EH (cell line): ENCODE data around the gene FRAS1.
"Not testable (repeated sequence)": the region's sequence is repeated elsewhere in the genome, so short reads cannot be mapped to it uniquely, and the experiment has no call there.

Experiments used
- DNase-seq: peaks from one replicate; pipeline ENCODE4 v3.0.0-alpha.2; 2015; ENCODE audit warnings: low read depth

FRAS1 gene, protein sequence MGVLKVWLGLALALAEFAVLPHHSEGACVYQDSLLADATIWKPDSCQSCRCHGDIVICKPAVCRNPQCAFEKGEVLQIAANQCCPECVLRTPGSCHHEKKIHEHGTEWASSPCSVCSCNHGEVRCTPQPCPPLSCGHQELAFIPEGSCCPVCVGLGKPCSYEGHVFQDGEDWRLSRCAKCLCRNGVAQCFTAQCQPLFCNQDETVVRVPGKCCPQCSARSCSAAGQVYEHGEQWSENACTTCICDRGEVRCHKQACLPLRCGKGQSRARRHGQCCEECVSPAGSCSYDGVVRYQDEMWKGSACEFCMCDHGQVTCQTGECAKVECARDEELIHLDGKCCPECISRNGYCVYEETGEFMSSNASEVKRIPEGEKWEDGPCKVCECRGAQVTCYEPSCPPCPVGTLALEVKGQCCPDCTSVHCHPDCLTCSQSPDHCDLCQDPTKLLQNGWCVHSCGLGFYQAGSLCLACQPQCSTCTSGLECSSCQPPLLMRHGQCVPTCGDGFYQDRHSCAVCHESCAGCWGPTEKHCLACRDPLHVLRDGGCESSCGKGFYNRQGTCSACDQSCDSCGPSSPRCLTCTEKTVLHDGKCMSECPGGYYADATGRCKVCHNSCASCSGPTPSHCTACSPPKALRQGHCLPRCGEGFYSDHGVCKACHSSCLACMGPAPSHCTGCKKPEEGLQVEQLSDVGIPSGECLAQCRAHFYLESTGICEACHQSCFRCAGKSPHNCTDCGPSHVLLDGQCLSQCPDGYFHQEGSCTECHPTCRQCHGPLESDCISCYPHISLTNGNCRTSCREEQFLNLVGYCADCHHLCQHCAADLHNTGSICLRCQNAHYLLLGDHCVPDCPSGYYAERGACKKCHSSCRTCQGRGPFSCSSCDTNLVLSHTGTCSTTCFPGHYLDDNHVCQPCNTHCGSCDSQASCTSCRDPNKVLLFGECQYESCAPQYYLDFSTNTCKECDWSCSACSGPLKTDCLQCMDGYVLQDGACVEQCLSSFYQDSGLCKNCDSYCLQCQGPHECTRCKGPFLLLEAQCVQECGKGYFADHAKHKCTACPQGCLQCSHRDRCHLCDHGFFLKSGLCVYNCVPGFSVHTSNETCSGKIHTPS (N-terminal part only)

GRCh38 chr4:78057135-78057599 is at the start of gene FRAS1:
FRAS1 (plus strand) TSS chr4:78057323; CDS start chr4:78058010, 687 bp downstream.
- peak; percentile 39 for DNase-seq

- DNase-seq = not testable (repeated sequence)
Observed at GRCh38 chr4:78011003-78011402, 46.1 kb upstream of the FRAS1 start.

GRCh38 chr4:78014889-78015886 is 41.9 kb upstream of the FRAS1 start:
- DNase-seq = no peak

DNA sequence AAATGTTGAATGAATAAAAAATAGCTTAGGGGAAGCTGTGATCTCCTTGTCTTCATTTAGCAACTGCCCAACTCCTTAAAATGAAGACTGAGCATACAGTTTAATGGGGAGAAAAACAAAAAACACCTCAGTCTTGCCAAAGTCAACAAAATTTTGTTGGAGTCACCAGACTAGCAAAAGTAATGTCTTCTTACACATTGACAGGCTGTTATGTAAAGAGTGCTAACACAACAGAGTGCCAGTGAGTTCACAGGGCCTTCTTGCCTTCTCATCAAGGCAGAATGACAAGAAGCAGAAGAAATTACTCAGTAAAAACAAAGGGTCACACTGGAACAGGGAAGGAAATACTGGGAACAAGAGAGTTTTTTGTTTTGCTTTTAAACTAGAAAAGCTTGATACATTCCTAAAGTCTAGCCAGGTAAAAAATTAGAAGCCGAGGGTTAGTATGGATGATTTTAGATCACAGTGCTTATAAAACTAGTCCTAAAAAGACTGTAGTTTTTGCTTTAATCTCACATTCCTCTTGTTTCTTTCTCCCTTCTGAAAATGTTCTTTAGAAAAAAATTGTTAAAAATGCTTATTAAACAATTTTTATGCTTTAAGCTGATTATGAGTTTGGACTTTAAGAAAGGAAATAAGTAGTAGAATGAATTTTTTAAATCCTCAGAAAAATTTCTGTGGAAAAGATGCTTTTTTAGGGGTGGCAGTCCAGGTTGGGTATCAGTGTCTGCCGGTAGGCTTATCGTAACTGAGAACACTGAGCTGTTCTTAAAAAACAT is 38.7 kb upstream of the FRAS1 start:
- no peak for DNase-seq

- DNase-seq = no peak
Observed at GRCh38 chr4:78019414-78019813, 37.7 kb upstream of the FRAS1 start.

GRCh38 chr4:78020677-78021076 is 36.4 kb upstream of the FRAS1 start:
- DNase-seq = no peak

DNA sequence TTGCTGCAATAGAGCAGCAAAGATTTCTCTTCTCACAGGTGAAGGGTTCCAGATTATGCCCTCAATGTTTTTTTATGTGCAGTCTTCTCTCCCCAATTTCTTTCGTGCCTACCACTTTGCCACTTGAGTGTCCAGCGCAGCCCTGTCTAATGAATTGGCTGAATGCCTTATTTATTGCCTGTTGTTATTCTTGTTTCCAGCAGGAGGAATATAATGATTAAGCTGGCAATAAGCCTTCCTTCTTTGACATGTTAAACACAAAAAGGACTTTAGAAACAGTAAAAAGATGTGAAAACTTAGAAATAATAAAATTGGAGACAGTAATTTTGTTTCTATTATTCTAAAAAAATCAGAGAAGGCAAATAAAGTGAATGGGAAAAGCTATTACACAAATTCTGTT is 34.6 kb upstream of the FRAS1 start:
- no peak for DNase-seq

- peak; percentile 10 for DNase-seq
Observed at GRCh38 chr4:78024085-78024484, 33.0 kb upstream of the FRAS1 start.

- no peak for DNase-seq
Observed at GRCh38 chr4:78024576-78025091, 32.5 kb upstream of the FRAS1 start.

DNA sequence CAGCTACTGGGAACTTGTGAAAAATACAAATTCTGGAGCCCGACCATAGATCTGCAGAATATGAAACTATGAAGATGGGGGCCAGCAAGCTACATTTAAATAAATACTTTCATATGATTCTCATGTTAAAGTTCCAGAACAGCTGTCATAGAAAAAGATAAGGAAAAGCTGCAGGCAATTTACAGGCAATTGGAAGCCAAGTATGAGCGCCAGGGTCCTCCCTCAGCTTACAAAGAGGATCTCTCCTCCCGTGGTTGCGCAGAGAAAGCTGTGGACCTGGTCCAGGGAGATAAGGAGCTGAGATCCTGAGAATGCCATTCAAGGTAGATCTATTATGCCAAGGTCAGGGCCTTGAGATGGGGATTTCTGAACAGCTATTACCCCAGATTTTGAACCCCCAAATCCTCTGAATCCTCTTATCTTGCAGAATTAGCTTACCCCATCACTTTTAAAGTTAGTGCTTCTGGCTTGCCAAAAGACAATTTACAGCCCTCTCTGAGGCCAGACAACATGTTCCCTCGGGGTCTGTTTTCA is 25.6 kb upstream of the FRAS1 start:
- no peak for DNase-seq

DNA sequence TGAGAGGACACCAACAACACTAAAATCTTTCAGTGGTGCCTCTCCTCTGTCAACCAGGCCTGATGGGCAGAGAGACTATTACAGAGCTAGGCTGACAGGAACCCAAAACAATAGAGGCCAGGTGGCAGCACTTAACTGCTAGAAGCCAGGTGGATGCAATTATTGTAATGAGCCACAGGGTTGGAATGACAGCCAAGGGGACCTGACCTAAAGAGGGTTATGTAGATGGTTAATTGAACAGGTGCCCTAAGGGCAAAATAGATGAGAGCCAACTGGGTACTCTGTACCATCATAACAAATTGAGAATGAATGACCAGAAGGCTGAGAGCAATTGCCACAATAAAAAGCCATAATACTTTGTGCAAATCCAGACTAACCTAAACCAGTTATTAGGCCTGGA is 24.7 kb upstream of the FRAS1 start:
- DNase-seq = no peak

DNA sequence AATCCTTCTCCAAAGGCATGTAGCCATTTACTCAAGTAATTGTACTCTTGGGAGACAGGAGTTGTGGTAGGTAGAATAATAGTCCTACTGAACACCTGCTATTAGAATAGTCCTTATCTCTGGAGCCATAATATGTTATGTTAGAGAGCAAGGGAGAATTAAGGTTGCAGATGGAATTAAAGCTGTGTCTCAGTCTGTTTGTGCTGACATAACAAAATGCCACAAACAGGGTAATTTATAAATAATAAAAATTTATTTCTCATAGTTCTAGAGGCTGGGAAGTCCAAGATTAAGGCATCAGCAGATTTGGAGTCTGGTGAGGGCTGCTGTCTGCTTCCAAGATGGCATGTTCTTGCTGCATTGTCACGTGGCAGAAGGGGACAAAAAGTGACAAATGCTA is 24.2 kb upstream of the FRAS1 start:
- DNase-seq = no peak

- no peak for DNase-seq
Observed at GRCh38 chr4:78033861-78034260, 23.3 kb upstream of the FRAS1 start.

DNA sequence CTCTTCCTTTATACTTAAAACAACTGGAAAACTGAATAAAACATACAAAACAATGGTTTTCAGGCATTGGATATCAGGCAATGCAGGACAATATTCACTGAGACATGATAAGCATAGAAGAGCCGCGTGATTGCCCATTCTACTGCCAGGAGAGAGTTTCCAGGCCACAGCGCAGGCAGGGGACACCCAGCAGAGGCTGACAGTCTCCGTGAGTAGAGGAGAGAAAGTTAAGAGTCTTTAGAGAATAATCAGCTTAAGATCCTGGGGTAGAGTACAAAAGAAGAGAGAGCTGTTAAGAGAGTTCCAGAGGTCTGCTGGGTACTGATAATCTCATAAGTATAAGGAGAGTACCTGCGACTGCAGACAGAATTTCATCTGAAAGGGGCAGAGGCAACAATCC is 18.4 kb upstream of the FRAS1 start:
- no peak for DNase-seq

GRCh38 chr4:78039678-78040077 is 17.4 kb upstream of the FRAS1 start:
- DNase-seq = no peak

- peak; percentile 11 for DNase-seq
Observed at GRCh38 chr4:78040431-78040830, 16.7 kb upstream of the FRAS1 start.

DNA sequence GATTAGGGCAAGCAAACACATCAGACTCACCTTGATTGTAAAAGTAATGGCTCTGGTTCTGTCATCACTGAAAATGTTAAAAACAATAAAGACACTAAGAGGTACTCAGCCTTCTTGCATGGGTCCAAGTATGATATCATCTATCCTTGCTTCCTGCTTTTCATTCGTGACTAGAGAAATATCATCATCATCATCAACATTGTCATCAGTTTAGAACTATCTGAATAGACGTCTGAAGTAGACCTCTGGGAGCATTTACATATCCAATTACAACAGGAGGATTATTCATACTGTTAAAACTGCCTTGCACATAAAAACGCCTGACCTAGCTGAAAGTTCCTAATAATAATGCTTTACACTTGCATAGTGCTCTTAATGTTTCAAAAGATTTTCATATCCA is 9.8 kb upstream of the FRAS1 start:
- DNase-seq = no peak

GRCh38 chr4:78056265-78057129 is 626 bp upstream of the FRAS1 start:
- DNase-seq = peak; percentile 78
